ENCODE measurements around the gene PRM3.

DNA sequence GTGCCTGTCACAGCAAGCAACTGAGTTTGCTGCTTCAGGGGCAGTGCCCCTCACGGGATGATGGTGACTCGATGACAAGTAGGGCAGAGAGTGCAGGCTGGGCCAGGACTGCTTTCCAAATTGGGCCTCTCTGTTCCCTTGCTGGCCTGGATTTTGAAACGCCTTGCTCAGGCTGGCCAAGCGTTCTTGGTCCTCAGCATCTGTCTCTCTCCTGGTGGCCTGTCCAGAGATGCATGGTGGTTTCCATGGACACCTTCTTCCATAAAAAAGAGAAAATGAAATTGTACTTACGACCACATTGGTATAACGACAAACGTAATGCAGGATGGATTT, 27.1 kb upstream of the PRM3 start:
- TF ChIP-seq CTCF (IDR thresholded peaks at IDR 0.05; ENCODE audit: low read depth, low read length) (no peak), POLR2A (IDR thresholded peaks at IDR 0.05; ENCODE audit: extremely low read depth, insufficient read length) (no peak), MAX (IDR thresholded peaks at IDR 0.05; ENCODE audit: low read depth, low read length) (no peak), MYC (IDR thresholded peaks at IDR 0.05; ENCODE audit: low read depth, low read length) (no peak)
